Calu3 (cell line): ENCODE results near the gene JDP2. TPM values are rescaled to one million over a fixed set of nuclear protein-coding genes. Genes with fewer than 3 reads are reported as not detected.

Experiments used
- BruUV-seq: library from RNA; stranded (reverse); fragments of 400-500 nt; replicated peaks from 2 replicates; lab custom pipeline; 2021; lab: Mats Ljungman, UMichigan
- CTCF ChIA-PET: fragments of 300-600 bp; sonication (Branson Sonifier 250); formaldehyde crosslinking; loops from one replicate; lab custom pipeline; 2022; ENCODE audit warnings: antibody characterized with exemption; lab: Charles Lee
- DNase-seq: peaks from one replicate; pipeline ENCODE4 v3.0.0; 2022
- H3K27ac Mint-ChIP-seq: one replicate; pipeline ENCODE4 v1.8.0; 2022; ENCODE audit warnings: mixed read lengths; ENCODE audit not compliant: unreplicated experiment
- H3K27me3 Mint-ChIP-seq: one replicate; pipeline ENCODE4 v1.8.0; 2022; ENCODE audit warnings: mixed read lengths; ENCODE audit not compliant: unreplicated experiment
- H3K36me3 Mint-ChIP-seq: one replicate; pipeline ENCODE4 v1.8.0; 2022; ENCODE audit warnings: mild to moderate bottlenecking, moderate library complexity, mixed read lengths; ENCODE audit not compliant: insufficient read depth, unreplicated experiment
- H3K4me1 Mint-ChIP-seq: one replicate; pipeline ENCODE4 v1.8.0; 2022; ENCODE audit warnings: mild to moderate bottlenecking, low read depth, mixed read lengths; ENCODE audit not compliant: unreplicated experiment
- H3K4me3 Mint-ChIP-seq: one replicate; pipeline ENCODE4 v1.8.0; 2022; ENCODE audit warnings: mild to moderate bottlenecking, low read depth, moderate library complexity, mixed read lengths; ENCODE audit not compliant: unreplicated experiment
- H3K9me3 Mint-ChIP-seq: one replicate; pipeline ENCODE4 v1.8.0; 2022; ENCODE audit warnings: low read depth, mixed read lengths; ENCODE audit not compliant: unreplicated experiment
- CTCF ChIP-seq: fragments of 200-600 bp; IDR thresholded peaks from one replicate; pipeline ENCODE4 v1.8.0; 2022; ENCODE audit warnings: antibody characterized with exemption; ENCODE audit not compliant: unreplicated experiment
- intact Hi-C: fragments of 100-400 bp; cut with micrococcal nuclease; formaldehyde crosslinking; loops from one replicate; pipeline ENCODE4 v1.10.0; 2022; ENCODE audit not compliant: unreplicated experiment
- total RNA-seq: library from RNA; stranded (reverse); gene quantifications from 2 replicates; pipeline ENCODE4 v1.2.3, GENCODE V29; 2022

JDP2 gene
- total RNA-seq, 1 experiment from 2014 or later, result 24.1 TPM

GRCh38 chr14:75395862-75396261, 32.0 kb upstream of the JDP2 start:
- intact Hi-C loops, result no loop called here
- no peak overlapping the region for H3K4me3 Mint-ChIP-seq
- BruUV-seq, result no TSS peak
- no peak overlapping the region for H3K27ac Mint-ChIP-seq
- TF ChIP-seq CTCF, result no peak
- H3K36me3 Mint-ChIP-seq, result no peaks in the 10 kb centered on the region
- H3K4me1 Mint-ChIP-seq, result peaks cover 15% of the 10 kb centered on the region
- CTCF ChIA-PET, result no interaction called here
- H3K9me3 Mint-ChIP-seq, result no peaks in the 10 kb centered on the region
- DNase-seq, result no peak
- peaks cover 15% of the 10 kb centered on the region for H3K27me3 Mint-ChIP-seq

- no peak for TF ChIP-seq CTCF
- Mint-ChIP-seq H3K4me3 (no peak overlapping the region), H3K4me1 (peaks cover 18% of the 10 kb centered on the region), H3K36me3 (no peaks in the 10 kb centered on the region), H3K27me3 (peaks cover 15% of the 10 kb centered on the region), H3K9me3 (no peaks in the 10 kb centered on the region), H3K27ac (no peak overlapping the region)
- no peak for DNase-seq
- intact Hi-C loops, result no loop called here
- no TSS peak for BruUV-seq
- CTCF ChIA-PET, result interaction anchor here (1.0 kb wide), 1 partner anchor 20 kb away, joined by 3 read pairs; no protein-coding TSS in a partner anchor
Observed at GRCh38 chr14:75399321-75399720, 28.5 kb upstream of the JDP2 start.

GRCh38 chr14:75399843-75400775, 27.7 kb upstream of the JDP2 start:
- CTCF ChIA-PET, result interaction anchor here (0.5 to 1.0 kb wide), 4 partner anchors 10 to 41 kb away, joined by 3 to 5 read pairs (median 4); no protein-coding TSS in a partner anchor
- H3K36me3 Mint-ChIP-seq, result no peaks in the 10 kb centered on the region
- H3K4me3 Mint-ChIP-seq, result no peak overlapping the region

GRCh38 chr14:75401361-75401760, 26.5 kb upstream of the JDP2 start:
- Mint-ChIP-seq H3K4me3 (no peak overlapping the region), H3K4me1 (peaks cover 18% of the 10 kb centered on the region), H3K36me3 (no peaks in the 10 kb centered on the region), H3K9me3 (no peaks in the 10 kb centered on the region), H3K27me3 (peaks cover under 1% of the 10 kb centered on the region), H3K27ac (no peak overlapping the region)
- no TSS peak for BruUV-seq
- intact Hi-C loops, result no loop called here
- no peak for DNase-seq
- TF ChIP-seq CTCF, result no peak
- CTCF ChIA-PET, result no interaction called here

More at GRCh38 chr14:75399843-75400775, 27.7 kb upstream of the JDP2 start:
- BruUV-seq, result no TSS peak
- Mint-ChIP-seq H3K9me3 (no peaks in the 10 kb centered on the region), H3K27me3 (peaks cover 13% of the 10 kb centered on the region), H3K27ac (no peak overlapping the region), H3K4me1 (peaks cover 18% of the 10 kb centered on the region)
- DNase-seq, result peak; percentile 88
- no peak for TF ChIP-seq CTCF
- intact Hi-C loops, result no loop called here
